HPDE6-E6E7 (cell line): ENCODE data around the gene SLC17A6.

ENCODE experiments used
- DNase-seq: peaks from one replicate; pipeline ENCODE4 v3.0.0; 2011; ENCODE audit warnings: missing footprints; ENCODE audit errors: extremely low spot score

The SLC17A6 gene

DNA sequence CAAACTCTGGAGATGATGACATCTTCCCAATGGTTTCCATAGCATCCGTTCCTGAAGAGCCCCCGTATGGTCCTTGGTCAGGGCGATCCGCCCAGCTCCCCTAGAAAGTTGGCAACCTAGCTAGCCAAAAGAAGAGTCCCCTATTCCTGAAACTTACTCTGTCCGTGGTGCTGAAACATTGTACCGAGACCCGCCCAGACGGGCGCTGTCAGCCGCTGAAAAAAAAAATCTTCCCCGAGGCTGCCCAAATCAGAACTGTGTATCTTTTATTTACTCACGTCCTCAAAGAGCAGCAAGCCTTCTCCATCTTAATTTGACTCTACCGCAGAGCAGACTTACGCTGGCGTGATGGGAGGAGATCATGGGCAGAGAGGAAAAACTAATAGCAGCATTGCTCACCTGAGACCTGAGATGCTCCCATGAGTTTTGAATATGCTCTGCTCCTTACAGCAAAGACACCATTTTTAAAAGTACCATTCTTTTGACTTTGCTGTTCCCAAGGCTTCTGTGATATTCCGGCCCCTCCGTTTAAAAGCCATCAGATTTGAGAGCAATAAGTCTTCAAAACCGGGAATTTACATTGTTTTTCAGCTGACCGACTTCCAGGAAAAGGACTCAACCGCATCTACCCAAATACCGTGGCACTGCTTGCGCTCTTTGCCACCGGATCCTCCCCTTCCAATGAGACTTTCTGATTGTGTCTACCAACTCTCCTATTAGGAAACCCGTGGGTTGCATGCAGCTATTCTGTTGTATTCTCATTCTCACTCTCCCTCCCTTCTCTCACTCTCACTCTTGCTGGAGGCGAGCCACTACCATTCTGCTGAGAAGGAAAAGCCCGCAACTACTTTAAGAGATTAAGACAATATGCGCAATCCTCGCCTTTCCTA is at the start of gene SLC17A6:
Gene SLC17A6 (plus strand): TSS at position 786 of the 890 bp plus-strand sequence. CDS start 153 bp downstream, outside the sequence.
- DNase-seq, result peak; percentile 36

DNA sequence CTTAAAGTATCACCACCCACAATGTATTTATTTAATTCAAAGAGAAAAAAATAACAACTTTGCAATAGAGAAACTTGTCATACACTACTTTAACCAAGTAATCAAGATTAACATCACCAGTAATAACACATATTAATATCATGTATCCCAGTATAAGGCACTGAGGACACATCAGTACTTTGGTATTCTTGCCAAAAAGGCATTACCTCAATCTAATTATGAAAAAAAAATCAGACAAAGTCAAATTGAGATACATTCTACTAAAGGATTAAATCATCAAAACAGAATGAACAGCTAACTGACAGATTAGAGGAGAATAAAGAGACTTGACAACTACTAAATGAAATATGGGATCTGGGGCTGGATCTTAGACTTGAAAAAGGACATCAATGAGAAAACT is 35.8 kb upstream of the SLC17A6 start:
- no peak for DNase-seq

- peak; percentile 4 for DNase-seq
These were observed 33.7 kb upstream of the SLC17A6 start for GRCh38 chr11:22304337-22304961.

DNA sequence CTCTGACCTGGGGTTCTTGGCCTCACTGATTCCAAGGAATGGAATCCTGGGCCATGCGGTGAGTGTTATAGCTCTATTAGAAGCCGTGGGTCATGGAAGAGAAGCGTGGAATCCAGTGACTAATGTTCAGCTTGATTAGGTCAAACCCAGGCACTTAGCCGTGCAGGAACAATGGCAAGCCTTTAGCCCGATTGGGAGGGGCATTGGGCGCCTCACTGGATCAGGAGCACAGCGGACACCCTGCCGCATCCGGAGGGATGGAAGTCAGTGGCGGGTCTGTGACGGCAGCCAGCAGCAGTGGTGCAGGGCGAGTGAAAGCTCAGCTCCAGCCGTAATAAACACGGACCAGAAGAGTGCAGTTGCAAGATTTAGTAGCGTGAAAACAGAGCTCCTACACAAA is 20.5 kb upstream of the SLC17A6 start:
- no peak for DNase-seq

GRCh38 chr11:22331771-22332170 is 6.4 kb upstream of the SLC17A6 start:
- DNase-seq, result no peak

- no peak for DNase-seq
These were observed 1.6 kb upstream of the SLC17A6 start for GRCh38 chr11:22336587-22336986.

DNA sequence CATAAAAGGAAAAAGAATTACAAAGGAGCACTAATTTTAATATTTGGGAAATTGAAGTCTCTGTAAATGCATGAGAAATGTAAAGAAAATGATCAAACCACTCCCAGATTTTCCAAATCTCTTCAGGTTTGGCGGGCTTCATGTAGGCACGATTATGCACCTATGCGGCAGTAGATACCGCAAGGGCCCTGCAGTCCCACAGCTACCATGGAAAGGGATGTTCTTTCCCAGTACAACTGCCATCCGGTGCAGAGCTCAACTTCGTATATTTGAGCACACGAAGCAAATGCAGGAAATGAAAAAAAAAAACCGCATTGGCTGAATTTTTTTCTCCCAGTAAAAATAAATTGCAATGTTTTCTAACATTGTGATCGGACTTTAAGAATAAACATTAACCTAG is 1.4 kb downstream of the SLC17A6 start:
- DNase-seq, result no peak

DNA sequence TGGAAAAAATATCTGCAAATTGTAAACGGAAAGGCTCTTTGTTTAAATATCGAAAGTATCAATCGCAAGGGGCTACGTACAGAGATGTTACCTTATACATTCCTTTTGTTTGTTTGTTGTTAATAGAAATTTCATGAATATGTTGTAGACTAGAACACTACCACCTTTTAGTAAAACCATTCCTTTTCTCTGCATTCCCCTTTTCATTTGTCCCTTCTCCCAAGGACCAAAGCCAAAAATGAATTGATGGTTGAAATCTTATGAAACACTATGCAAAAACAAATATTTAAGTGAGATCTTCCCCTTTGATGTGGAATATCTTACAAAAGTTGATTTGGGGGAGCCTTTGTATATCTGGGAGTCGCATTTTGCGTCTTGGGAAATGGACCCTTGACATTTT is 2.1 kb downstream of the SLC17A6 start:
- DNase-seq, result no peak

DNA sequence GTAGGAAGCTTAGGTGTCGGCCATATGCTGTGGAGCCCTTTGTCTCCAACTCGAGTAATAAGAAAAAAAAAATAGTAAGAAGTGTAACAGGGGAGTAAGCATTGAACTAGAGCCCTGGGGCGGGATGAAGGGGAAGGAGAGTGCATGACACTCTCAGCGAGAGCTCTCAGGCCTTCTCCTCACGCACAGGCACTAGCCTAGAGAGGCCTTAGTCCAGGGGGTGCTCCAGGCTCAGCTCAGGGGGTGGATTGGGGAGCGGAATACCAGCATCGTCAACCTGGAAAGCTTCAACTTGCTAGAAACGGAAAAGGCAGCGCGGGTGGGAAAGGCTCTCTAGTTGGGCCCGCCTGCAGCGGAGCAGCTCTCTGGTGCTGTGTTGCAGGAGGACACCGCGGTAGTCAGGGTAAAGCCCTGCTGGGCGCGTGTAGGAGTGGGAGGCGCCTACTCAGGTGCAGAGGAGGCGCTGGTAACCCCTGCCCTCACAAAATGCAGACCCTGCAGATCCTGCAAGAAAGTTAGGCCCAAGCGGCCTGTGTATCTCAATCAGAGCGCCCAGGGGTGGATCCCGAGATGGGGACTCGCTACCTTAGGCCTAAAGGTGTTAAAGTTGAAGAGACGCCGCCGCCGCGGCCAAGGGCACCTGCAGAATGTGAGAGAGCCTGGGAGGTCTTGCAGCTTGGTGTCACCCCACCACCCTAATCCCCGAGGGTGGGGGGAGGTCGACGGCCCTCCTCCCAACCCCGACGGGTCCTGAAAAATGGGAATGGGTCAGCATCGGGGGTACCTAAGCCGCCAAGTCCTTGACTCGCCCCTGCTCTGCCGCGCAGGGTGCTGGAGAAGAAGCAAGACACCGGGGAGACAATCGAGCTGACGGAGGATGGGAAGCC is 2.8 kb downstream of the SLC17A6 start:
- DNase-seq, result no peak

DNA sequence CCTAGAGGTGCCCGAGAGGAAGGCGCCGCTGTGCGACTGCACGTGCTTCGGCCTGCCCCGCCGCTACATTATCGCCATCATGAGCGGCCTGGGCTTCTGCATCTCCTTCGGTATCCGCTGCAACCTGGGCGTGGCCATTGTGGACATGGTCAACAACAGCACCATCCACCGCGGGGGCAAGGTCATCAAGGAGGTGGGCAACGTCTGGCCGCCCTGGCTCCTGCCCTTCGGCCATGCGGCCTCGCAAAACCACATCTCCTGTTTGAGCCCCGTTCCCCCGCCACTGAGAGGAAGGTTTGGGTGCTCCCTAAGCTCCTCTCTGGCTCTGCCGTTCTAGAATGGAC is 3.4 kb downstream of the SLC17A6 start:
- DNase-seq, result no peak

- no peak for DNase-seq
These were observed 4.2 kb downstream of the SLC17A6 start for GRCh38 chr11:22342211-22343031.

- no peak for DNase-seq
These were observed 4.8 kb downstream of the SLC17A6 start for GRCh38 chr11:22343032-22343324.

GRCh38 chr11:22343371-22344032 is 5.3 kb downstream of the SLC17A6 start:
- no peak for DNase-seq

- no peak for DNase-seq
These were observed 5.9 kb downstream of the SLC17A6 start for GRCh38 chr11:22344081-22344480.

DNA sequence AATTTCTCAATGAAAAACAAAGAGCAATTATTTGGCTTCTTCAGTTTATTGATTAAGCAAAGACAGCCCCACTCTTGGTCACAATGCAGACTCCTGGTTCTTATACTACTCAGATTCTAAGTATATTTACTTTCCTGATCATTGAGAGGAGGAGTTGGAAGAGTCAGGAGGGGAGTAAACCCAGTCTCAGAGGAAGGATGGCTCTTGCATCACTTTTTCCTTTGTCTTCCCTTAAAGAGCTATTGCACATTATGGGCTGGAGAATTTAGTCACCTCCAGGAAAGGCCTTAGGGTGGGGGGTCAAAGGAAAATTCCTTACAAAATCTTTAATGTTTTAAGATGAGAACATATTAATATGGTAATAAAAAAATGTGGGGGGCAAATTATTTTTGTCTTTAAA is 8.1 kb downstream of the SLC17A6 start:
- no peak for DNase-seq

DNA sequence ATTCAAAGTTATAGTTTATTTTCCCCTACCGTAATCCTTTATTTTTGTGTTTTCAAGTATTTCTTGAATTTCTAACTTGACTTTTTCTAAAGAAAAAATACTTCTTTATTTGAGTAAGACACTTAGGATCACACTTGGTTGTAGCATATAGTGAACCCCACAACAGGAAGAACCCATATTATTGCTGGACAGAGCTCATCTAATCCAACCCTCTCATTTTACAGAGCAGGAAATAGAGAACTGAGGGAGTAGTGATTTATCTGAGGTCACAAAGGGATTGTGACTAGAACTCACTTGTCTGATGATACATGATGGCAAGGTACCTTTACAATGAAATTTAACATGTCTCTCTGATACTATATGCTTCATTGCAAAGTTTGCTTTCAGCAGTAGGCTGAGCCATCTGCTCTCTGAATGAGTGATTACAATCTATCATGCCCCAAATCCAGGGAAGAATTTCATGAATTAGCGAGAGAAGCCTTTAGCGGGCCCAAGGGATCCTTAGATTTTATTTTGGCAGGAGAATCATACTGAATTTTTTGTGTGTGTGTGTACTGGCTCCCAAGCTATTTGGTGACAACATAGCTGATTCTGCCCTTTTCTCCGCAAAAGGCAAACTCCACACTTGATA is 9.8 kb downstream of the SLC17A6 start:
- no peak for DNase-seq

DNA sequence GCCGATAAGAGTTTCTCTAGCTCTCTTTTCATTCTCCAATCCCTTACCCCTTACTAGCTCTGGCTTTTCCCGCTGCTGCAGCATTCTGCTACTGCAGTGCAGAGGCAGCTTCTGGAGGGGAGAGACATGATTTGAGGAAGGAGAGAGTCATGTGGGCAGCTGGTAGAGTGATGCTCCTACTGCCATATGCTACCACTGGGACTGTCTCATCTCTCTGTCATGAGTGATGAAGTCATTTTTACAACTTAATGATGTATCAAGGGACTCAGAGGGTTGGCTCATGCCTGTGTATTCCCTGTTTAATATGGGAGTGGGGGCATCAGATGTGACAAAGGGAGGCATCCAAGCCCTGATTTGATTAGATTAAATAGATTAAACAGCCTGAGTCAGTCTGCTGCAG is 11.3 kb downstream of the SLC17A6 start:
- DNase-seq, result no peak

- DNase-seq, result no peak
These were observed 21.1 kb downstream of the SLC17A6 start for GRCh38 chr11:22359295-22359694.

- no peak for DNase-seq
These were observed 33.0 kb downstream of the SLC17A6 start for GRCh38 chr11:22371160-22371559.

DNA sequence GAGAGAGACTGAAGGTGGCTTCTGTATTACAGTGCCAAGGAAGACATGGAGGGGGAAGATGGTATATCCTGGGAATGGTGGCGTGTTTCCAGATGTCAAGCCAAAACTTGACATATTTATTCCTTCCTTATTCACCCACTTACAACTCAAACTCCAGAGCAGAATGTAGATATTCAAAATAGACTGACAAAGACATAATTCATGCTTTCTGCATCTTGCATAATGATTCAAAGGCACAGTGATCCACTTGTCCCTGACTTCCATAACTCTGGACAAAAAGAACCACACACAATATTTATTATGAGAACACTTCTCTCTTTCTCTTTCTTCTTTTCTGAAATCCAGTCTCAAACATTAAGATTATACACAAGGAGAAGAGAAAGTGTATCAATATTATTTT is 48.9 kb downstream of the SLC17A6 start:
- DNase-seq, result no peak
